ENCODE data around the gene WFDC1. TPM values are rescaled to one million over a fixed set of nuclear protein-coding genes. Genes with fewer than 3 reads are reported as not detected.

WFDC1 gene
- total RNA-seq, 2 donors from 2014 or later: 0.78 to 2.3 TPM

DNA sequence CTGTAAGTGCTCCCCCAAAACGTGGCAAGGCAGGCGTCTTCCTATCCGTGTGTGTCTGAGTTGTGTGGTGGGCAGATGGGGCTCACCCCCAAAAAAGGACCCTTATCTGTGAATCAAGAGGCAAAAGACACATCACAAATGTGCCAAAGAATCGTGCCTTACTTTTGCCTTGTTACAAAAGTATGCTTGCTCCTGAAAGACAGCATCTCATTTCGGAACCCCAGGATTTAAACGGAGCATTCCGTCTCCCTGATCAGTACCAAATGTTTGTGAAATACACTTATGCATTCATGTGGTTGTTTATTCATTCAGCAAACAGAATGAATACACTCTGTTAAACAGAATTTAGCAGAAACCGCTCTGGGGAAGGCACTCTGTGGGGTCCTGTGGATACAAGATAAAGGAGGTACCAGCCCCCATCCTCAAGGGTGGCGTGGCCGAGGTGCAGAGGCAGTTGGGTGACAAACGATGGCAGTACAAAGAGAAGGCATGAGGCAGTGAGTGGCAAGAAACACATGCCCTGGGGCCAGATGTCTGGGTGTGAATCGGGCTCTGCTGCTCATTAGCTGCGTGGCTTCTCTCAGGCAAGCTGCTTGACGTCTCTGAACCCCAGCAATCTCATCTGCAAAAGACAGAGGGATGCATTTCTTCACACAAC lies 654 bp downstream of the WFDC1 start:
- Histone ChIP-seq H3K4me3 (no peak overlapping the region), H3K36me3 (replicated peaks in 1 of 2; ENCODE audit: insufficient read depth in 1 of 2, low read depth in 2 of 2) (no peaks in the 10 kb centered on the region), H3K27ac (no peak overlapping the region), H3K27me3 (no peaks in the 10 kb centered on the region), H3K9me3 (no peaks in the 10 kb centered on the region), H3K4me1 (no peaks in the 10 kb centered on the region)
- WGBS, 2 donors: 30% methylated on average over 13 to 14 of the region's 14 CpGs
- DNase-seq (no peak), ATAC-seq (no peak)
- intact Hi-C loops (cut with DNase I): no loop called here
- TF ChIP-seq, protein P1, sequence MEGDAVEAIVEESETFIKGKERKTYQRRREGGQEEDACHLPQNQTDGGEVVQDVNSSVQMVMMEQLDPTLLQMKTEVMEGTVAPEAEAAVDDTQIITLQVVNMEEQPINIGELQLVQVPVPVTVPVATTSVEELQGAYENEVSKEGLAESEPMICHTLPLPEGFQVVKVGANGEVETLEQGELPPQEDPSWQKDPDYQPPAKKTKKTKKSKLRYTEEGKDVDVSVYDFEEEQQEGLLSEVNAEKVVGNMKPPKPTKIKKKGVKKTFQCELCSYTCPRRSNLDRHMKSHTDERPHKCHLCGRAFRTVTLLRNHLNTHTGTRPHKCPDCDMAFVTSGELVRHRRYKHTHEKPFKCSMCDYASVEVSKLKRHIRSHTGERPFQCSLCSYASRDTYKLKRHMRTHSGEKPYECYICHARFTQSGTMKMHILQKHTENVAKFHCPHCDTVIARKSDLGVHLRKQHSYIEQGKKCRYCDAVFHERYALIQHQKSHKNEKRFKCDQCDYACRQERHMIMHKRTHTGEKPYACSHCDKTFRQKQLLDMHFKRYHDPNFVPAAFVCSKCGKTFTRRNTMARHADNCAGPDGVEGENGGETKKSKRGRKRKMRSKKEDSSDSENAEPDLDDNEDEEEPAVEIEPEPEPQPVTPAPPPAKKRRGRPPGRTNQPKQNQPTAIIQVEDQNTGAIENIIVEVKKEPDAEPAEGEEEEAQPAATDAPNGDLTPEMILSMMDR (IDR thresholded peaks at IDR 0.05): no peak
- no peak for TF ChIP-seq POLR2A (IDR thresholded peaks at IDR 0.05)

DNA sequence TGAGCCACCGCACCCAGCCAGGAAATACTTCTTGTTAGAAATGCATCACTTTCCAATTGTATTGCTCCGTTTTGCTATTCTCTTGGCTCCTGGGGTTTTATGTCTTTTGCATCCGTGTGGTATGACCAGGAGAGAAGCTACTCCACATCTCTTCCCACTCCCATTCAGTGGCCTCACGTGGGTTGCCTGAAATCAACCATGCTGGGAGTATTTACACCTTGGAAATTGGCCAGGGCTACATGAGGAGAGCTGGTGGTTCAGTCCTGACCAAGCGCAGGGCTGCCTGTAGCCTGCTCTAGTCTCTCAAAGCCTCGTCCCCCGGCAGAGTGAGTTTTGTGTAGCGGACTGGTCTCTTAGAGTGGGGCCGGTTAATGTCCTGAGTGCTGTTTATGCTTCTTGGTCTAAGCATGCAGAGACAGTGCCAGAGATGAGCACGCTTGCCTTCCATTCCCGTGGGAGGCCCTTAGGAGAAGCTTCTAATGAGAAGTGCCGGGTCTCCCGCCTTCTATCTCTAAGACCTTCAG lies 3.8 kb downstream of the WFDC1 start:
- intact Hi-C loops (cut with DNase I): no loop called here
- no peaks in the 10 kb centered on the region for H3K9me3 ChIP-seq
- no peaks in the 10 kb centered on the region for H3K27me3 ChIP-seq
- H3K36me3 ChIP-seq (replicated peaks in 1 of 2; ENCODE audit: insufficient read depth in 1 of 2, low read depth in 2 of 2): no peaks in the 10 kb centered on the region
- no peak overlapping the region for H3K27ac ChIP-seq
- DNase-seq (no peak), ATAC-seq (no peak)
- no peaks in the 10 kb centered on the region for H3K4me1 ChIP-seq
- no peak overlapping the region for H3K4me3 ChIP-seq
- 70 to 82% methylated on average over 8 to 13 of the region's 13 CpGs for WGBS, 2 donors
- TF ChIP-seq, protein P1 (IDR thresholded peaks at IDR 0.05): no peak
- TF ChIP-seq POLR2A (IDR thresholded peaks at IDR 0.05): no peak

- Histone ChIP-seq H3K4me1 (no peaks in the 10 kb centered on the region), H3K9me3 (no peaks in the 10 kb centered on the region), H3K27me3 (no peaks in the 10 kb centered on the region), H3K36me3 (replicated peaks in 1 of 2; ENCODE audit: insufficient read depth in 1 of 2, low read depth in 2 of 2) (no peaks in the 10 kb centered on the region), H3K27ac (no peak overlapping the region), H3K4me3 (no peak overlapping the region)
- intact Hi-C loops (cut with DNase I): no loop called here
- TF ChIP-seq, protein P1 (IDR thresholded peaks at IDR 0.05): no peak
- TF ChIP-seq POLR2A (IDR thresholded peaks at IDR 0.05): no peak
- ATAC-seq (no peak), DNase-seq (no peak)
- 25 to 36% methylated on average over 5 to 7 of the region's 7 CpGs for WGBS, 2 donors
These were observed 5.2 kb downstream of the WFDC1 start for GRCh38 chr16:84299734-84300440.

GRCh38 chr16:84302111-84302954 lies 7.7 kb downstream of the WFDC1 start:
- H3K4me3 ChIP-seq: no peak overlapping the region
- no peak for ATAC-seq
- no peak for TF ChIP-seq POLR2A (IDR thresholded peaks at IDR 0.05)
- TF ChIP-seq, protein P1 (IDR thresholded peaks at IDR 0.05): no peak
- no peak for DNase-seq
- no peaks in the 10 kb centered on the region for H3K36me3 ChIP-seq (replicated peaks in 1 of 2; ENCODE audit: insufficient read depth in 1 of 2, low read depth in 2 of 2)
- H3K4me1 ChIP-seq: no peaks in the 10 kb centered on the region
- H3K27me3 ChIP-seq: no peaks in the 10 kb centered on the region
- H3K27ac ChIP-seq: no peak overlapping the region
- H3K9me3 ChIP-seq: no peaks in the 10 kb centered on the region
- intact Hi-C loops (cut with DNase I): no loop called here
- WGBS, 2 donors: 54 to 59% methylated on average over 28 of the region's 28 CpGs
